Spleen (tissue), 11 donors: ENCODE results near the gene CYB561D2. TPM values are rescaled to one million over a fixed set of nuclear protein-coding genes. Genes with fewer than 3 reads are reported as not detected.
A peak's percentile ranks its signal among the peaks of the same experiment; 100 is the strongest.

Source experiments
- DNase-seq: peaks from one replicate; pipeline ENCODE4 v3.0.0-alpha.2; 2020
- H3K27ac ChIP-seq, 8 donors: fragments of 200-600 bp; sonication (generic) in 7 of 8; 1 replicate in 4 of 8; 2 replicates in 4 of 8; pipeline versions ENCODE4 v1.5.0 to v1.8.0; 2016 to 2021; ENCODE audit warnings: inconsistent platforms in 4 of 8, mild to moderate bottlenecking in 4 of 8, moderate library complexity in 1 of 8
- H3K27me3 ChIP-seq, 7 donors: fragments of 200-600 bp; sonication (generic) in 6 of 7; replicated peaks in 1 of 7; 1 replicate in 4 of 7; 2 replicates in 3 of 7; pipeline versions ENCODE4 v1.5.0 to v1.8.0; 2016 to 2021; ENCODE audit warnings: inconsistent platforms in 3 of 7, mild to moderate bottlenecking in 1 of 7
- H3K36me3 ChIP-seq, 6 donors: fragments of 200-600 bp; sonication (generic) in 5 of 6; 1 replicate in 4 of 6; 2 replicates in 2 of 6; pipeline versions ENCODE4 v1.5.0 to v1.8.0; 2016 to 2021; ENCODE audit warnings: inconsistent platforms in 2 of 6
- H3K4me1 ChIP-seq, 6 donors: fragments of 200-600 bp; sonication (generic) in 5 of 6; 1 replicate in 3 of 6; 2 replicates in 3 of 6; pipeline versions ENCODE4 v1.5.0 to v1.8.0; 2016 to 2021; ENCODE audit warnings: inconsistent platforms in 3 of 6
- H3K4me3 ChIP-seq, 8 donors: fragments of 200-600 bp; sonication (generic) in 7 of 8; 1 replicate in 4 of 8; 2 replicates in 4 of 8; pipeline versions ENCODE4 v1.5.0 to v1.8.0; 2016 to 2021; ENCODE audit warnings: inconsistent platforms in 4 of 8, mild to moderate bottlenecking in 4 of 8, moderate library complexity in 2 of 8
- H3K9me3 ChIP-seq, 8 donors: fragments of 200-600 bp; sonication (generic) in 7 of 8; 1 replicate in 4 of 8; 2 replicates in 4 of 8; pipeline versions ENCODE4 v1.5.0 to v1.8.0; 2016 to 2021; ENCODE audit warnings: inconsistent platforms in 4 of 8
- POLR2A ChIP-seq, 3 donors: fragments of 450-650 bp; IDR thresholded peaks; one replicate each; pipeline ENCODE4 v1.5.1; 2017; ENCODE audit warnings: antibody characterized with exemption in 3 of 3, mild to moderate bottlenecking in 1 of 3
- POLR2AphosphoS5 ChIP-seq, 3 donors: sonication (generic); formaldehyde crosslinking; IDR thresholded peaks; one replicate each; pipeline ENCODE4 v1.5.1; 2017; ENCODE audit warnings: antibody characterized with exemption in 3 of 3
- WGBS, 5 donors: extraction: QIAGEN DNeasy Blood & Tissue Kit in 3 of 5; methylation state at CpG; one replicate each; pipeline versions ENCODE4 v1.1.5 to v1.1.7; 2013 to 2018; 5-methylcytosine and 5-hydroxymethylcytosine counted together
- intact Hi-C: fragments of 100-400 bp; cut with DNase I; formaldehyde crosslinking; loops from one replicate; pipeline ENCODE4 v1.15.0; 2023; ENCODE audit warnings: low total_unique reads
- polyA plus RNA-seq, 3 donors: library from polyadenylated mRNA; stranded (reverse); fragments of 200-250 nt; gene quantifications; one replicate each; pipeline ENCODE4 v1.2.1, GENCODE V29; 2013
- total RNA-seq, 7 donors: library from RNA; depleted of rRNA in 3 of 7; stranded (reverse); fragments of >200 nt in 3 of 7; fragmentation: NEBNext Ultra II Directional in 4 of 7; extraction: Animal tissue kit (Norgen Biotek cat#: 25700) in 4 of 7; gene quantifications; one replicate each; pipeline versions ENCODE4 v1.1.0 to v1.2.1, GENCODE V29; 2016 to 2021
- TF ChIP-seq, protein P1 (sequence below), 11 experiments: fragments of 200-600 bp in 7 of 11; fragments of 450-650 bp in 4 of 11; sonication (generic) in 4 of 11; IDR thresholded peaks in 8 of 11; conservative IDR thresholded peaks in 3 of 11; 1 replicate in 7 of 11; 2 replicates in 4 of 11; pipeline versions ENCODE4 v1.4.0 to v1.8.0; 2016 to 2021; ENCODE audit warnings: antibody characterized with exemption in 11 of 11, inconsistent platforms in 4 of 11, mild to moderate bottlenecking in 1 of 11
- donor health status: healthy with polysubstance abuse.
- donor health status: DM: no; HTN: no; CAD: no; lungs with moderate emphysema.
- donor health status: DM: no; HTN: no; CAD: no.
- donor health status: Bipolar disorder and iron deficiency.
- donor health status: healthy.
- donor health status: DM: no; HTN: no; CAD: no.
- donor health status: DM: yes; HTN: yes; CAD: no.

Gene CYB561D2
- total and polyA plus RNA-seq, 10 donors, result 18.7 to 35.2 (median 26.4) TPM

DNA sequence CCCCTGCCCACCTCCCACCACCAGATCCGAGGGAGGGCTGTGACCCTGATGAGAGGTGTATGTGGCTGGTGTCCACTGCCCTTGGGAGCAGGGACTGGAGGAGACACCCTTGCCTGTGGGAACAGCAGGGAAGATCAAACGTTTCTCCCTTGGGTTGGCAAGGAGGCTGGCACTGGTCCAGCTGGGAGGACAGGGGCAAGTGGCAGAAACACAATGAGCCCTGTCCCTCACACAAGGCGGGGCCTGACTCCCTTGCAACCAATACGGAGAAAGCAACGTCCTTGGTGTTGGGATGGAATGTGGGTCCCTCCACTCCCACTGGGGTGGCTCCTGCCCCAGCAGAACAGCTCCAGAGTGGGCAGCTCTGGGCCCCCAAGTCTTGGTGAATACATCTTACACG is 33.4 kb upstream of the CYB561D2 start:
- Histone ChIP-seq H3K4me3 (peak overlapping the region in 7 of 8 donors; percentile 83 to 97 (median 91)), H3K27me3 (no peaks in the 10 kb centered on the region), H3K9me3 (no peaks in the 10 kb centered on the region), H3K27ac (peak overlapping the region in 6 of 8 donors; percentile 32 to 96 (median 94)), H3K4me1 (peaks cover 11 to 85% (median 62%) of the 10 kb centered on the region in 6 donors), H3K36me3 (peaks cover 2 to 65% (median 25%) of the 10 kb centered on the region in 6 donors)
- WGBS, 5 donors, result 51 to 67% (median 63%) methylated on average over 6 of the region's 6 CpGs
- intact Hi-C loops, result no loop called here
- DNase-seq, result no peak
- peak in 2 of 3 donors; percentile 15 to 23 for TF ChIP-seq POLR2AphosphoS5 (IDR thresholded peaks at IDR 0.05)
- no peak for TF ChIP-seq POLR2A (IDR thresholded peaks at IDR 0.05)

DNA sequence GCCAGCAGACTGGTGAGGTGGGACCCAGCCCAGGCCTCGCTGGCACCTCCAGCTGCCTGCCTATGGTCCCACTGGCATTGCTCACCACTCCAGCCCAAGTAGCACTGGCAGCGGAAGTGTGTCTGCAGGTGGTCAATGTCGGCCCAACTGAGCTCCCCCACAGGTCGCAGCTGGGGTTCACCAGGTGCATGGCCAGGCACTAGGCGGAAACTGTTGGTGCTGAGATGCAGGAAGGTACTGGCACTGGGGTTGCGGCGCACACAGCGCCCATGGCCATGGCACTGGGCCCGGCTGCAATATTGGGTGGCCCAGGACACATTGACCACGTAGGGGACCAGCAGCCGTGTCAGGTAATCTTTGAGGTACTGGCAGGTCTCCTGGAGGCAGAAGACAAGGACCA is 32.5 kb upstream of the CYB561D2 start:
- Histone ChIP-seq H3K36me3 (peaks cover 2 to 65% (median 25%) of the 10 kb centered on the region in 6 donors), H3K4me3 (peak overlapping the region; percentile 72 to 97 (median 90)), H3K9me3 (no peaks in the 10 kb centered on the region), H3K4me1 (peaks cover 14 to 93% (median 69%) of the 10 kb centered on the region in 6 donors), H3K27me3 (no peaks in the 10 kb centered on the region), H3K27ac (peak overlapping the region in 7 of 8 donors; percentile 35 to 96 (median 93))
- no peak for DNase-seq
- intact Hi-C loops, result no loop called here
- WGBS, 5 donors, result 33 to 76% (median 70%) methylated on average over 5 to 11 of the region's 11 CpGs
- TF ChIP-seq, protein P1, sequence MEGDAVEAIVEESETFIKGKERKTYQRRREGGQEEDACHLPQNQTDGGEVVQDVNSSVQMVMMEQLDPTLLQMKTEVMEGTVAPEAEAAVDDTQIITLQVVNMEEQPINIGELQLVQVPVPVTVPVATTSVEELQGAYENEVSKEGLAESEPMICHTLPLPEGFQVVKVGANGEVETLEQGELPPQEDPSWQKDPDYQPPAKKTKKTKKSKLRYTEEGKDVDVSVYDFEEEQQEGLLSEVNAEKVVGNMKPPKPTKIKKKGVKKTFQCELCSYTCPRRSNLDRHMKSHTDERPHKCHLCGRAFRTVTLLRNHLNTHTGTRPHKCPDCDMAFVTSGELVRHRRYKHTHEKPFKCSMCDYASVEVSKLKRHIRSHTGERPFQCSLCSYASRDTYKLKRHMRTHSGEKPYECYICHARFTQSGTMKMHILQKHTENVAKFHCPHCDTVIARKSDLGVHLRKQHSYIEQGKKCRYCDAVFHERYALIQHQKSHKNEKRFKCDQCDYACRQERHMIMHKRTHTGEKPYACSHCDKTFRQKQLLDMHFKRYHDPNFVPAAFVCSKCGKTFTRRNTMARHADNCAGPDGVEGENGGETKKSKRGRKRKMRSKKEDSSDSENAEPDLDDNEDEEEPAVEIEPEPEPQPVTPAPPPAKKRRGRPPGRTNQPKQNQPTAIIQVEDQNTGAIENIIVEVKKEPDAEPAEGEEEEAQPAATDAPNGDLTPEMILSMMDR (IDR thresholded peaks at IDR 0.05 in 8 of 11, conservative IDR thresholded peaks at IDR 0.05 in 3 of 11), result no peak
- TF ChIP-seq POLR2AphosphoS5 (IDR thresholded peaks at IDR 0.05), result peak; percentile 22 to 80 (median 69)

DNA sequence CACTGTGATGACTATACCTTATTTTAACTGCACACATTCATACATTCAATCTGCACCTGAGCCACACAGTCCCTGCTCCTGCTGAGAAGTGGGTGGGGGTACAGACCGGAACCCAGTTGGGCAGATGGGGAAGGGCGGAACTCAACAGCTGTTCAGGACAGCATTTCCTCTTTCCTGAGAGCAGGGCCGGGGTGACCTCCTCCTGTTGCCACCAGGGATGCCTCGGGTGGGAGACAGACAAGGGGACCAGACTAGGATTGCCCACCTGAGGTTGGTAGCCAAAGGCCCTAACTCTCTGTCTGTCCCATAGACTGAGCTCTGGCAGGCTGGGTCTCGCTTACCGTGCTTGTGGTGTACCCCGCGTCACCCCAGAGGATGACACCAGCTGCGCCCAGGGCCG is 32.0 kb upstream of the CYB561D2 start:
- intact Hi-C loops, result no loop called here
- 43 to 56% (median 47%) methylated on average over 7 to 10 of the region's 10 CpGs for WGBS, 5 donors
- H3K4me1 ChIP-seq, result peaks cover 18 to 93% (median 71%) of the 10 kb centered on the region in 6 donors
- H3K4me3 ChIP-seq, result peak overlapping the region; percentile 72 to 97 (median 90)
- peak overlapping the region; percentile 29 to 96 (median 93) for H3K27ac ChIP-seq
- H3K27me3 ChIP-seq, result no peaks in the 10 kb centered on the region
- peaks cover 2 to 65% (median 25%) of the 10 kb centered on the region in 6 donors for H3K36me3 ChIP-seq
- H3K9me3 ChIP-seq, result no peaks in the 10 kb centered on the region
- TF ChIP-seq POLR2A (IDR thresholded peaks at IDR 0.05) (no peak), POLR2AphosphoS5 (IDR thresholded peaks at IDR 0.05) (peak in 2 of 3 donors; percentile 50 to 54)
- TF ChIP-seq, protein P1 (IDR thresholded peaks at IDR 0.05 in 8 of 11, conservative IDR thresholded peaks at IDR 0.05 in 3 of 11), result no peak
- DNase-seq, result no peak

DNA sequence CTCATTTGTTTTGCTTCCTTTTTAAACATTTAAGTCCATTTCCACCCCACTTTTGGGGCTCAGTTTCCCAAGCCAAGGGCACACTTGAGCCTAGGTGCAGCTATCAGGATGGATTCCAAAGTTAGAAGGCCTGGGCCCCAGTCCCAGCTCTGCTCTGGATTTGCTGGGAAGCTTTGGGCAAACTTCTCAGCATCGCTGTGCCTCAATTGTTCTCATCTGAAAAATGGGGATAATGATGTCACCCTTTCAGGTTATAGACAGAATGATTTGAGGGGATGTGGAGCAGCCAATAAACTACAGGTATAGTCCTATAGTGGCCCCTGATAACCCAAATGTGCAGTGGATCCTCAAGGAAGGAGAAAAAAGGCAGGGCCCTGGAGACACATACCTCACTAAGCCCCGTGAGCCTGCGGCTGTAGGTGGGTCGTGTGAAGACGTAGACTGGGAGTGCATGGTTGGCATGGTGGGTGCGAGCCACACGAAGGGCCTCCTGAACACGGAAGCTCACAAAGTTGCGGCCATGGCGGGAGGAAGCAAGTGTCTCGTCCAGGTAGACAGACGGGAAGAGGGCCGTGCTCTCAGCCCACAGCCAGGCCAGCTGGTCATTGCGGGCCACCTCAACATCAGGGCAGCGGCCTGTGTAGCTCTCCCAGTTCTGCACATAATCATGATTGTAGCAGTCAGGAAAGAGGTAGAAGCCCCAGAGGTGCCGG is 31.3 kb upstream of the CYB561D2 start:
- TF ChIP-seq, protein P1 (IDR thresholded peaks at IDR 0.05 in 8 of 11, conservative IDR thresholded peaks at IDR 0.05 in 3 of 11), result no peak
- TF ChIP-seq POLR2A (IDR thresholded peaks at IDR 0.05) (no peak), POLR2AphosphoS5 (IDR thresholded peaks at IDR 0.05) (peak in 2 of 3 donors; percentile 13 to 25)
- 75 to 89% (median 78%) methylated on average over 15 to 16 of the region's 16 CpGs for WGBS, 5 donors
- Histone ChIP-seq H3K36me3 (peaks cover 2 to 65% (median 25%) of the 10 kb centered on the region in 6 donors), H3K27me3 (no peaks in the 10 kb centered on the region), H3K27ac (peak overlapping the region; percentile 29 to 96 (median 93)), H3K4me3 (peak overlapping the region; percentile 72 to 97 (median 90)), H3K4me1 (peaks cover 26 to 93% (median 79%) of the 10 kb centered on the region in 6 donors), H3K9me3 (no peaks in the 10 kb centered on the region)
- DNase-seq, result no peak
- intact Hi-C loops, result no loop called here
